Kidney epithelial cell (primary cell): Measurements from ENCODE around the gene PPP2R1B. TPM values are rescaled to one million over a fixed set of nuclear protein-coding genes. Genes with fewer than 3 reads are reported as not detected.

Experiments
- DNase-seq: peaks from one replicate; pipeline ENCODE4 v3.0.0-alpha.2; 2010; ENCODE audit warnings: low read depth
- H3K27me3 ChIP-seq: 2 replicates; pipeline ENCODE4 v1.6.0; 2011; ENCODE audit warnings: low read length; ENCODE audit not compliant: control insufficient read depth, insufficient read depth
- H3K36me3 ChIP-seq: 2 replicates; pipeline ENCODE4 v1.5.1; 2011; ENCODE audit warnings: low read length; ENCODE audit not compliant: control insufficient read depth, insufficient read depth
- H3K4me3 ChIP-seq: 2 replicates; pipeline ENCODE4 v1.5.1; 2011; ENCODE audit warnings: low read depth, mild to moderate bottlenecking, control low read depth, low read length
- total RNA-seq: library from RNA; depleted of rRNA; stranded (reverse); fragments of >200 nt; gene quantifications from 2 replicates; pipeline ENCODE4 v1.2.3, GENCODE V29; 2015
- TF ChIP-seq, protein P1 (sequence below): IDR thresholded peaks from 2 replicates; pipeline ENCODE4 v1.5.1; 2011; ENCODE audit warnings: mild to moderate bottlenecking, moderate library complexity, low read length, control low read depth, inconsistent platforms; ENCODE audit not compliant: insufficient read depth, poor library complexity, severe bottlenecking

Gene PPP2R1B
- total RNA-seq, 1 donor from 2014 or later, result 34.5 TPM

DNA sequence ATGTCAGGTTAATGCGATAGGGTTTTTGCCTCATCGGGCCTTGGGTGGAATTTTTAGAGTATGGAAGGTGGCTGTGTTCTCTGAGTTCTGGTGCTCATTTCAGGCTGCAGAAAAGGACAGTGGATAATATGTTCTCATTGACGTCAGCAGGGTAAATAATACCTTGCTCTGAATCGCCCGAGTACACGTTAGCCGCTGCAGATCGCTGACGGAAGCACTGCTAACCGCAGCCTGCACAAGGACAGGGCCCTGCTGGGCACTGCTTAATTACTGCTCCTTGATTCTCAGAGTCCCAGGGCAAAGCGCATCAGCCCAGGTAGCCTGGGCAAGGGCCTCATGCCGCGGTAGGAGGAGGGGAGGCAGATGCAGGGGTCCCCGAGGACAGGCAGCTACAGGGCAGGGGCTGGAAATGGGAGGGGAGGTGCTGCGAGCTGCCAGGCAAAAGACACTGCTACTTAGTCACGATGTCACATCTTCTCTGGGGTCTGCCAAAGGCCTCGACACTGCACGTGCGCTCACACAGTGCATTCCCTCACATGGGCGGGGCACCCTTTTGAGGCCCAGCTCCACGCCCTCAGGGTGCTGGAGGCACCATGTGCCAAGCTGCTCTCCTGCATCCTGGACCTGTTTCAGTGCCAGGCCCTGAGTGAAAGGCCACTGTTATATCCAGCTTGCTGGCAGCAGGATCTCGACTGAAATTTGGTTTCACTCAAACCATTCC lies 35.2 kb downstream of the PPP2R1B start:
- no peak overlapping the region for H3K4me3 ChIP-seq
- H3K36me3 ChIP-seq, result peaks cover 2% of the 10 kb centered on the region
- TF ChIP-seq, protein P1, sequence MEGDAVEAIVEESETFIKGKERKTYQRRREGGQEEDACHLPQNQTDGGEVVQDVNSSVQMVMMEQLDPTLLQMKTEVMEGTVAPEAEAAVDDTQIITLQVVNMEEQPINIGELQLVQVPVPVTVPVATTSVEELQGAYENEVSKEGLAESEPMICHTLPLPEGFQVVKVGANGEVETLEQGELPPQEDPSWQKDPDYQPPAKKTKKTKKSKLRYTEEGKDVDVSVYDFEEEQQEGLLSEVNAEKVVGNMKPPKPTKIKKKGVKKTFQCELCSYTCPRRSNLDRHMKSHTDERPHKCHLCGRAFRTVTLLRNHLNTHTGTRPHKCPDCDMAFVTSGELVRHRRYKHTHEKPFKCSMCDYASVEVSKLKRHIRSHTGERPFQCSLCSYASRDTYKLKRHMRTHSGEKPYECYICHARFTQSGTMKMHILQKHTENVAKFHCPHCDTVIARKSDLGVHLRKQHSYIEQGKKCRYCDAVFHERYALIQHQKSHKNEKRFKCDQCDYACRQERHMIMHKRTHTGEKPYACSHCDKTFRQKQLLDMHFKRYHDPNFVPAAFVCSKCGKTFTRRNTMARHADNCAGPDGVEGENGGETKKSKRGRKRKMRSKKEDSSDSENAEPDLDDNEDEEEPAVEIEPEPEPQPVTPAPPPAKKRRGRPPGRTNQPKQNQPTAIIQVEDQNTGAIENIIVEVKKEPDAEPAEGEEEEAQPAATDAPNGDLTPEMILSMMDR, result no peak
- no peak for DNase-seq
- no peaks in the 10 kb centered on the region for H3K27me3 ChIP-seq

DNA sequence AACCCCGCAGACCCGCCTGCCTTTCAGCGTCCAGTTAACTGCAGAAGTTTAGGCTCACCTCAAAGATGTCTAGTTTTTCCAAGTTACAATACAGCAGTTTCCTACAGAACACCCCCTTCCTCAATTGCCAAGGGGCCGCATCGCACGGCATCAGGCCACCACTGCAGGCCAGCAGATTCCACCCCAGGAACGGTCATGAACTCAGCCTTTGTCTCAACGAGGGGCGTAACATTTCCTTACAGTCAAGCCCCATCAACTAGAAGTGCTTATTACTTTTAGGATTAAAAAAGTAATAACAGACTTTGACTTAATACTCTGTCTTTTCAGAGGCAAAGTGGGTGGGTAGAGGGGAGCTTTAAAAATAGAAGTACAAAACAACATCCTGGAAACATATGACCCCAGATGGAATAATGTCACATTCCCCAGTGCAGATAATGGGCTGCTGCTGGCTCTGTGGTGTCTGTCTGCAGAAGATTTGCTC lies 36.3 kb downstream of the PPP2R1B start:
- Histone ChIP-seq H3K36me3 (peaks cover 2% of the 10 kb centered on the region), H3K4me3 (no peak overlapping the region), H3K27me3 (no peaks in the 10 kb centered on the region)
- no peak for DNase-seq
- TF ChIP-seq, protein P1, result no peak

DNA sequence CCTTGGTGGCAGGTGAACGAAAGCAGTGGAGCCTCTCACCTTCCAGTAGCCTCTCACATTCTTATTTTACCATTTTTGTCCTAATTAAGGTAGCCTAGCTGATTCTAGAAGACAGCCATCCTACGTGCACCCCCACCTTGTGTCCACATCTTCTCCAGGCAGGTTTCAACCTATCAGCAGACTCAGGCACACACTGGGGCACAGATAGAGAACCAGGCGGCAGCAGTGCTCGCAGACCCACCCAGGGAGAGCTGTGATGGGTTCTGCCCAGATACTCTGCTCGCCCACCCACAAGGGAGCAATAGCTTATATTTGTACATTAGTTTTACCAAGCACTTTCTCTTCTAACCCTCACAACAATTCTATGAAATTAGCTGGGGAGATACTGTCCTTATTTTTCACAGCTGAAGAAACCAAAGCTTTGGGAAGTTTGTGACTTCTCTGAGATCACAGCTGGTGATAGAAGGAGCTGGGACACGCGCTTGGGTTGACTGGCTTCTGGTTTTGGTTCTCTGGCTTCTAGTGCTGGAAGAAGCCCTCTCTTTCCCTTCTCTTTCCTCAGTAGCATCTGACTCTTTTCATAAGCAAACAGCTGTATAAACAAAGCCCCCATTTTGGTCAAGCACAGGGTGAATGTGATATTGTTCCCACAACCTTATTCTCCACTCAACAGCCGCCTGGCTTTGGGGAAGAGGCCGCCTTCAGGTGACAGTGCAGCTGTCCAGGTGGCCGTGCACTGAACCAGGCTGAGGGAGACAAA lies 36.9 kb downstream of the PPP2R1B start:
- no peaks in the 10 kb centered on the region for H3K27me3 ChIP-seq
- H3K4me3 ChIP-seq, result no peak overlapping the region
- peaks cover 2% of the 10 kb centered on the region for H3K36me3 ChIP-seq
- TF ChIP-seq, protein P1, result no peak
- no peak for DNase-seq

DNA sequence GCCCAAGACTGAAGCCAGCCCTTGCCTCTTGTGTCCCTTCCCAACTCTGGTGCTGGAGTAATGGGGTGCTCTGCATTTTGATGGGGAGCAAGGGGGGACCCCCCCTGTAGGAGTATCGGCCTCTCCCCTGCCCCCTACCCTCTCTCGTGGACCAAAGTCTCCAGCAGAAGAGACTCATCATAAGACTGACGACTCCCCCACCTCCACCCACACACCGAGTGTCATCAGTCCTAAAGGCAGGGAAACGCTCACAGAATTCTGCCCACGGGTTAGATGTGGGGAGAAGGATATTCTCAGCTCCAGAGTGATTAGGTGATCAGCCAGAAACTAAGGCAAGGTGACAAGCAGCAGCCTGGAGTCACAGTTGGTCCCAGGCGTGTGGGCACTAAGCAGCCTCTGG lies 38.8 kb downstream of the PPP2R1B start:
- DNase-seq, result no peak
- Histone ChIP-seq H3K4me3 (no peak overlapping the region), H3K36me3 (peaks cover 2% of the 10 kb centered on the region), H3K27me3 (no peaks in the 10 kb centered on the region)
- TF ChIP-seq, protein P1, result no peak

DNA sequence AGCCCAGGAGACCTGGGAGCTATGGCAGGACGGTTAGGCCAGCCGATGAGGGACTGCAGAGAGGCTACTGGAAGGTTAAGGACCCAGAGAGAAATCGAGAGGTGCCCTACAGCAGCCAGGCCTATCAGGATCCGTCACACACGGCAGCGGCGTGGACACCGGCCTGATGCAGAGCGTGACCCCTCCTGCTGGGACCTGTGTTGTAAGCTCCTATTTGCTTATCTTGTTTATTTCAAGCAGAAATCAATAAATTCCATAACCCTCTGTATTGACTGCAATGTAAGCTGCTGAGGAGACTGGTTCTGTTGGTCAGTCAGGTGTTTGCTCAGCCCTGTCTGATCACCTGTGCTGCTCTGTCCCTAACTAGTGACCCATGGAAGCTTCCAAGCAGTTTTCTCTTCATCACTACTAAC lies 39.9 kb downstream of the PPP2R1B start:
- Histone ChIP-seq H3K4me3 (no peak overlapping the region), H3K27me3 (no peaks in the 10 kb centered on the region), H3K36me3 (peaks cover 2% of the 10 kb centered on the region)
- TF ChIP-seq, protein P1, result no peak
- DNase-seq, result no peak
